Smooth muscle cell (in vitro differentiated cells): ENCODE measurements around the gene TUBB4A. TPM values are rescaled to one million over a fixed set of nuclear protein-coding genes. Genes with fewer than 3 reads are reported as not detected.
A peak's percentile ranks its signal among the peaks of the same experiment; 100 is the strongest.

Experiments used
- DNase-seq: peaks from one replicate; lab custom pipeline; 2025; ENCODE audit not compliant: unreplicated experiment; lab: John Stamatoyannopoulos, UW
- H2AFZ ChIP-seq: fragments of 200-600 bp; sonication (generic); 2 replicates; pipeline ENCODE4 v1.6.0; 2016; ENCODE audit warnings: antibody characterized with exemption, low read depth, mild to moderate bottlenecking
- H3F3A ChIP-seq: fragments of 200-600 bp; sonication (generic); 2 replicates; pipeline ENCODE4 v1.6.0; 2017; ENCODE audit warnings: antibody characterized with exemption, low read depth
- H3K27ac ChIP-seq: fragments of 200-600 bp; sonication (generic); 2 replicates; pipeline ENCODE4 v1.5.1; 2016; ENCODE audit warnings: low read depth, mild to moderate bottlenecking
- H3K27me3 ChIP-seq: fragments of 200-600 bp; sonication (generic); 2 replicates; pipeline ENCODE4 v1.6.1; 2016; ENCODE audit warnings: low read depth, mild to moderate bottlenecking
- H3K36me3 ChIP-seq: fragments of 200-600 bp; sonication (generic); 2 replicates; pipeline ENCODE4 v1.5.1; 2016; ENCODE audit warnings: low read depth
- H3K4me1 ChIP-seq: fragments of 200-600 bp; sonication (generic); 2 replicates; pipeline ENCODE4 v1.5.1; 2016; ENCODE audit warnings: low read depth
- H3K4me2 ChIP-seq: fragments of 200-600 bp; sonication (generic); 2 replicates; pipeline ENCODE4 v1.6.0; 2016; ENCODE audit warnings: mild to moderate bottlenecking
- H3K4me3 ChIP-seq: fragments of 200-600 bp; sonication (generic); 2 replicates; pipeline ENCODE4 v1.5.1; 2016; ENCODE audit warnings: mild to moderate bottlenecking
- H3K79me2 ChIP-seq: fragments of 200-600 bp; sonication (generic); 2 replicates; pipeline ENCODE4 v1.6.0; 2016; ENCODE audit warnings: low read depth, mild to moderate bottlenecking
- H3K9ac ChIP-seq: fragments of 200-600 bp; sonication (generic); 2 replicates; pipeline ENCODE4 v1.6.0; 2016; ENCODE audit warnings: low read depth
- H3K9me3 ChIP-seq: fragments of 200-600 bp; sonication (generic); replicated peaks from 2 replicates; pipeline ENCODE4 v1.5.1; 2016; ENCODE audit warnings: low read depth
- H4K20me1 ChIP-seq: fragments of 200-600 bp; sonication (generic); 2 replicates; pipeline ENCODE4 v1.6.0; 2016; ENCODE audit warnings: low read depth
- WGBS: methylation state at CpG from one replicate; pipeline ENCODE4 v1.1.7; 2016; ENCODE audit warnings: low lambda C conversion rate; 5-methylcytosine and 5-hydroxymethylcytosine counted together
- polyA plus RNA-seq: library from polyadenylated mRNA; unstranded; fragments of >200 nt; fragmentation: Nextera tagmentation; extraction: Ambion mirVana; gene quantifications from 2 replicates; pipeline ENCODE4 v1.2.1, GENCODE V29; 2016
- total RNA-seq: library from RNA; depleted of rRNA; stranded (reverse); fragments of >200 nt; gene quantifications from 2 replicates; pipeline ENCODE4 v1.2.3, GENCODE V29; 2014
- TF ChIP-seq, protein P1 (sequence below): fragments of 200-600 bp; sonication (generic); IDR thresholded peaks from 2 replicates; pipeline ENCODE4 v1.5.1; 2017; ENCODE audit warnings: borderline replicate concordance, mild to moderate bottlenecking, antibody characterized with exemption; ENCODE audit not compliant: insufficient read depth, poor library complexity, severe bottlenecking

Gene TUBB4A
- total and polyA plus RNA-seq, 2 experiments from 2014 or later = not detected

DNA sequence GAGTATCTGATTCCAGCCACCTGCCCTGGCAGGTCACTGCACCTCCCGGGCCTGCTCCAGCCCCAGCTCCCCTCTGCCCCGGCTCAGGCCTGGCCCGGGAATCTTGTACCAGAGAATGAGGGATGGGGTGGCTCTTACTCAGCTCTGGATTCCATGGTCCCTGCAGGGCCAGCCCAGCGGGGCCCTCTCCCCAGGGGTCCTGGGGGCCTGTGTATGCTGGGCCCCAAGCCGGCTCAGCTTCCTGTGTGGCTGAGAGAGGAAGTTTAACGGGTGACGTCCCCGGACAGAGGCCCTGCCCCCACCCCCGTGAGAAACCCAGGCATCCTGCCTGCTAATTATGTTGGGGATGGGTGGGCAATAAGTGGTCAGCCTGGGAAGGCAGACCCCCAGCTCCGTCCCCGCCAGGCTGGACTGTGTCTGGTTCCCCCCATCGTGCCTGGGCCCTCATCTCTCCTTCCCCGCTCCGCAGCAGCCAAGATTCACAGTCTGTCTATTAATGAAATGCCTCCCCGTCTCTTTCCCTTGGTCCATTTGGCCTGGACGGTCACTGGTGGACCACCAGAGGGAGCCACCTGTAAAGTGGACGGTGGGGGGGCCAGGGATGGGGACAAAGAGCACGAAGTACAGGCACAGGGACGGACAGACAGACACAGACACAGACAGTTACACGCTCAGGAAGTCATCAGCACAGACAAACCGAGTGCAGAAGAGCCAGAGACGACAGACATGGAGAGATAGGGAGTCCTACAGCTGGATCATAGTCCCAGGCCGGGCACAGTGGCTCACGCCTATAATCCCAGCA, 20.4 kb downstream of the TUBB4A start, which contains the start of gene DENND1C:
Gene DENND1C, minus strand, starts transcription at position 247 of the 802 bp plus-strand sequence. Its CDS starts 92 bp downstream, at position 155.
- Histone ChIP-seq H3K9ac (no peak within 1 kb of the TSS), H3K27ac (no peak within 1 kb of the TSS), H3K4me1 (no peaks in the 10 kb centered on the region), H4K20me1 (no peaks in the 10 kb centered on the region), H3K4me2 (no peak within 1 kb of the TSS), H3K27me3 (no peaks in the 10 kb centered on the region), H3K36me3 (no peaks in the 10 kb centered on the region), H3K4me3 (no peak within 1 kb of the TSS), H2AFZ (no peak within 1 kb of the TSS), H3K9me3 (no peaks in the 10 kb centered on the region), H3F3A (no peaks in the 10 kb centered on the region), H3K79me2 (no peaks in the 10 kb centered on the region)
- TF ChIP-seq, protein P1, sequence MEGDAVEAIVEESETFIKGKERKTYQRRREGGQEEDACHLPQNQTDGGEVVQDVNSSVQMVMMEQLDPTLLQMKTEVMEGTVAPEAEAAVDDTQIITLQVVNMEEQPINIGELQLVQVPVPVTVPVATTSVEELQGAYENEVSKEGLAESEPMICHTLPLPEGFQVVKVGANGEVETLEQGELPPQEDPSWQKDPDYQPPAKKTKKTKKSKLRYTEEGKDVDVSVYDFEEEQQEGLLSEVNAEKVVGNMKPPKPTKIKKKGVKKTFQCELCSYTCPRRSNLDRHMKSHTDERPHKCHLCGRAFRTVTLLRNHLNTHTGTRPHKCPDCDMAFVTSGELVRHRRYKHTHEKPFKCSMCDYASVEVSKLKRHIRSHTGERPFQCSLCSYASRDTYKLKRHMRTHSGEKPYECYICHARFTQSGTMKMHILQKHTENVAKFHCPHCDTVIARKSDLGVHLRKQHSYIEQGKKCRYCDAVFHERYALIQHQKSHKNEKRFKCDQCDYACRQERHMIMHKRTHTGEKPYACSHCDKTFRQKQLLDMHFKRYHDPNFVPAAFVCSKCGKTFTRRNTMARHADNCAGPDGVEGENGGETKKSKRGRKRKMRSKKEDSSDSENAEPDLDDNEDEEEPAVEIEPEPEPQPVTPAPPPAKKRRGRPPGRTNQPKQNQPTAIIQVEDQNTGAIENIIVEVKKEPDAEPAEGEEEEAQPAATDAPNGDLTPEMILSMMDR = peak; percentile 35
- 64% methylated on average over 24 of the region's 24 CpGs for WGBS
- DNase-seq = no peak

DNA sequence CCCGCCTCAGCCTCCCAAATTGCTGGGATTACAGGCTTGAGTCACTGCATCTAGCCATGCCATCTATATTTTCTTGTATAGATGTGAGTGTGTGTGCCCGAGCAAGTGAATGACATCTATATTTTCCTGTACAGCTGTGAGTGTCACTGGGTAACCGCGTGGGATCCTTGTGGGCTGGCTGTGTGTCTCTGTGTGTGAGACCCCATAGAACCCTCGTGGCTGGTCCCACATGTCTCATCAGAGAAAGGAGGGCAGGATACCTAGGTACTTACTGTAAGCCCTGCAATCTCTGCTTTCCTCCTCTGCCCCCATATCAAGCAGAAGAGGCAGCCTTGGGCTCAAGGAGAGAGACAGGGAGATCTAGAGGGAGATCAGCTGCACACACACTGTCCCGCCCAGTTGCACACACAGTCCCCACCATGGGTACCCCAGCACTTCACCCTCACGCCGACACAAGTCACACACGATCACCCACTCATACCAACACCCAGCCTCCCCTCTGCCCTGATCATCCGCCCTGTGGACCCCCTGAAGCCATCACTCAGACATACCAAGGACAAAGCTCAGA, 21.2 kb downstream of the TUBB4A start:
- no peak overlapping the region for H3K4me2 ChIP-seq
- no peak overlapping the region for H2AFZ ChIP-seq
- DNase-seq = no peak
- no peaks in the 10 kb centered on the region for H3K36me3 ChIP-seq
- H3K4me1 ChIP-seq = peaks cover under 1% of the 10 kb centered on the region
- H3K27me3 ChIP-seq = peaks cover 7% of the 10 kb centered on the region
- no peak overlapping the region for H3K4me3 ChIP-seq
- no peak overlapping the region for H3K27ac ChIP-seq
- no peaks in the 10 kb centered on the region for H3K9me3 ChIP-seq
- no peak overlapping the region for H3K9ac ChIP-seq
- H3F3A ChIP-seq = no peaks in the 10 kb centered on the region
- WGBS = 89% methylated on average over 10 of the region's 10 CpGs
- H3K79me2 ChIP-seq = no peaks in the 10 kb centered on the region
- H4K20me1 ChIP-seq = no peaks in the 10 kb centered on the region
- TF ChIP-seq, protein P1 = no peak

DNA sequence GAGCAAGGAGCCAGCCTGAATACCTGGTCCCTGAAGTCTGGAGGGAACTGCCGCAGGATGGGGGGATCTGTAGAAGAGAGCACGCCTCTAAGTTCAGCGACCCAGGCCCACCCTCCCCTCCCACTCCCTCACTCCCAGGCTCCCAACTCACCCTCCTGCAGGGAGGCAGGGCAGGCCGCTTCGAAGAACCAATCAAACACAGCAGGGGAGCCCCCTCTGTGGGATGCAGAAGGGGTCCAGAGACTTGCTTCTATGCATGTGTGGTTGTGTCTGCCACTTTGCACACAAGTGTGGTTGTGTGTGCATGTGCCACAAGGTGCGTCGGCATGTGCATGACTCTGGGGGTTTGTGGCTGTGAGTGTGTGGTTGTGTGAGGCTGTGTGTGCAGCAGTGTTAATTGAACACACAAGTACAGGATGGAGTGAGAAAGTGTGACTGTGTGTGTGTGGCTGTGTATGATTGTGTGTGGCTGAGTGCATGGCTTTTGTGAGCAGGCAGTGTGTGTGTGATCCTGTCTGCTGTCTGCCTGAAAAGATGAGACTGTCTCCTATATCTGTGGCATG, 22.2 kb downstream of the TUBB4A start:
- Histone ChIP-seq H3F3A (no peaks in the 10 kb centered on the region), H3K79me2 (no peaks in the 10 kb centered on the region), H3K4me1 (peaks cover 9% of the 10 kb centered on the region), H3K4me2 (no peak overlapping the region), H3K27ac (no peak overlapping the region), H4K20me1 (no peaks in the 10 kb centered on the region), H3K9ac (no peak overlapping the region), H2AFZ (no peak overlapping the region), H3K27me3 (peaks cover 17% of the 10 kb centered on the region), H3K9me3 (no peaks in the 10 kb centered on the region), H3K36me3 (no peaks in the 10 kb centered on the region), H3K4me3 (no peak overlapping the region)
- no peak for DNase-seq
- WGBS = 87% methylated on average over 4 of the region's 7 CpGs
- TF ChIP-seq, protein P1 = no peak
